ENCODE measurements around the gene PPIG. TPM values are rescaled to one million over a fixed set of nuclear protein-coding genes. Genes with fewer than 3 reads are reported as not detected.
"Not testable (repeated sequence)": the region's sequence is repeated elsewhere in the genome, so short reads cannot be mapped to it uniquely, and the experiment has no call there.

Gene PPIG
- total RNA-seq, 1 donor from 2014 or later: 38.0 TPM

- Histone ChIP-seq H3K9me3 (replicated peaks) (no peaks in the 10 kb centered on the region), H3K4me3 (peak overlapping the region; percentile 79), H3K36me3 (no peaks in the 10 kb centered on the region), H3K4me1 (peaks cover 42% of the 10 kb centered on the region), H3K27me3 (ENCODE audit: low read depth) (no peaks in the 10 kb centered on the region), H3K27ac (replicated peaks) (peak overlapping the region; percentile 90)
- intact Hi-C loops (cut with micrococcal nuclease): no loop called here
- DNase-seq: no peak
- TF ChIP-seq, protein P1, sequence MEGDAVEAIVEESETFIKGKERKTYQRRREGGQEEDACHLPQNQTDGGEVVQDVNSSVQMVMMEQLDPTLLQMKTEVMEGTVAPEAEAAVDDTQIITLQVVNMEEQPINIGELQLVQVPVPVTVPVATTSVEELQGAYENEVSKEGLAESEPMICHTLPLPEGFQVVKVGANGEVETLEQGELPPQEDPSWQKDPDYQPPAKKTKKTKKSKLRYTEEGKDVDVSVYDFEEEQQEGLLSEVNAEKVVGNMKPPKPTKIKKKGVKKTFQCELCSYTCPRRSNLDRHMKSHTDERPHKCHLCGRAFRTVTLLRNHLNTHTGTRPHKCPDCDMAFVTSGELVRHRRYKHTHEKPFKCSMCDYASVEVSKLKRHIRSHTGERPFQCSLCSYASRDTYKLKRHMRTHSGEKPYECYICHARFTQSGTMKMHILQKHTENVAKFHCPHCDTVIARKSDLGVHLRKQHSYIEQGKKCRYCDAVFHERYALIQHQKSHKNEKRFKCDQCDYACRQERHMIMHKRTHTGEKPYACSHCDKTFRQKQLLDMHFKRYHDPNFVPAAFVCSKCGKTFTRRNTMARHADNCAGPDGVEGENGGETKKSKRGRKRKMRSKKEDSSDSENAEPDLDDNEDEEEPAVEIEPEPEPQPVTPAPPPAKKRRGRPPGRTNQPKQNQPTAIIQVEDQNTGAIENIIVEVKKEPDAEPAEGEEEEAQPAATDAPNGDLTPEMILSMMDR (IDR thresholded peaks at IDR 0.05; ENCODE audit: borderline replicate concordance): no peak
These were observed 11.4 kb upstream of the PPIG start for GRCh38 chr2:169572821-169573159.

DNA sequence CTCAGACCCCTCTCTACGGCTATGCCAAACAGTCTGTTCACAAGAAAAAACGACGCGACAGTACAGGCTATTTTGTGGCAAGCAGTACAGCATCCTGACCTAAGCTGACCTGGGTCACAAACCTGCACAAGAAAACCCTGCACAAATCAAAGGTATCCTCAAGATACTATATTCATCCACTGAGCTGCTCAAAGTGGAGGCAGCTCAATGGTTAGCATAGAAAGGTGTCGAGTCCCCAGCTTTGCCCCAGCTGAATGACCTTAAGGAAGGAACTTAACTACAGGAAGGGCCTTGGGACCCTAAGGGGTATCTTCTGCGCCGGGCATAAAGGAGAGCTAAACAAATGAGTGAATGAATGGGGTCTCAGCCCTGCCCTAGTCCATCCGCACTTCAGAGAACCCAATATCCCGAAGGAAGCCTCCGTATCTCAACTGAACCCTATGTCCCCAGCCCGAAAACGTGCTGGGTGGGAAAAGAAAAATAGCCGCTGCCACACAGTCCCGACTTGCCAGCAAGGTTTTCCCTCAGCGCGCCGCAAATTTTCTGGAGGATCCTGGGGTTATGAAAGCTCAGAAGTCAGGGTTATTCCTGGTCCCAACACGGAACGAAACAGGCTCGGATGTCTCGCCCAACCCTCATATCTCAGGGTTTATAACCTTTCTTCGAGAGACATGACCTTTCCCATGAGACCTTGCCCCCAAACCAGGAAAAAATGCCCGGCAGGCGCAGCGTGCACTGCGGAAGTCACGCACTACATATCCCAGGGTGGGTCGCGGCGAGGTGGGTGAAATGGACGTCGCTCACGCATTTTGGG is 10.8 kb upstream of the PPIG start, which contains the start of gene FASTKD1:
Gene FASTKD1, minus strand, starts transcription at position 706 of the 814 bp plus-strand sequence. CDS start 1,836 bp downstream, outside the sequence.
- Histone ChIP-seq H3K27ac (replicated peaks) (peak within 1 kb of the TSS; percentile 90), H3K4me3 (peak within 1 kb of the TSS; percentile 79), H3K36me3 (no peaks in the 10 kb centered on the region), H3K9me3 (replicated peaks) (no peaks in the 10 kb centered on the region), H3K4me1 (peaks cover 42% of the 10 kb centered on the region), H3K27me3 (ENCODE audit: low read depth) (no peaks in the 10 kb centered on the region)
- intact Hi-C loops (cut with micrococcal nuclease): no loop called here
- peak; percentile 90 for DNase-seq
- TF ChIP-seq, protein P1 (IDR thresholded peaks at IDR 0.05; ENCODE audit: borderline replicate concordance): no peak

- TF ChIP-seq, protein P1 (IDR thresholded peaks at IDR 0.05; ENCODE audit: borderline replicate concordance): no peak
- H3K27ac ChIP-seq (replicated peaks): peak overlapping the region; percentile 90
These were observed 10.2 kb upstream of the PPIG start for GRCh38 chr2:169573974-169574299.

GRCh38 chr2:169574539-169574938 is 9.6 kb upstream of the PPIG start:
- H3K4me3 ChIP-seq; intact Hi-C loops (cut with micrococcal nuclease); H3K27me3 ChIP-seq (ENCODE audit: low read depth); DNase-seq; H3K27ac ChIP-seq (replicated peaks); H3K9me3 ChIP-seq (replicated peaks); H3K36me3 ChIP-seq: not testable (repeated sequence)
- peaks cover 39% of the 10 kb centered on the region for H3K4me1 ChIP-seq

More at GRCh38 chr2:169573974-169574299, 10.2 kb upstream of the PPIG start:
- H3K4me3 ChIP-seq: peak overlapping the region; percentile 79
- H3K9me3 ChIP-seq (replicated peaks): no peaks in the 10 kb centered on the region
- peaks cover 42% of the 10 kb centered on the region for H3K4me1 ChIP-seq
- intact Hi-C loops (cut with micrococcal nuclease): no loop called here
- DNase-seq: no peak
- no peaks in the 10 kb centered on the region for H3K27me3 ChIP-seq (ENCODE audit: low read depth)
- no peaks in the 10 kb centered on the region for H3K36me3 ChIP-seq

DNA sequence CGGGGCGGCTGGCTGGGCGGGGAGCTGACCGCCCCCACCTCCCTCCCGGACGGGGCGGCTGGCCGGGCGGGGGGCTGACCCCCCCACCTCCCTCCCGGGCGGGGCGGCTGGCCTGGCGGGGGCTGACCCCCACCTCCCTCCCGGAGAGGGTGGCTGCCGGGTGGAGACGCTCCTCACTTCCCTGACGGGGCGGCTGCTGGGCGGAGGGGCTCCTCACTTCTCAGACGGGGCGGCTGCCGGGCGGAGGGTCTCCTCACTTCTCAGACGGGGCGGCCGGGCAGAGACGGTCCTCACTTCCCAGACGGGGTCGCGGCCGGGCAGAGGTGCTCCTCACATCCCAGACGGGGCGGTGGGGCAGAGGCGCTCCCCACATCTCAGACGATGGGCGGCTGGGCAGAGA is 8.9 kb upstream of the PPIG start:
- DNase-seq; H3K36me3 ChIP-seq; H3K9me3 ChIP-seq (replicated peaks); intact Hi-C loops (cut with micrococcal nuclease); H3K4me3 ChIP-seq; H3K27me3 ChIP-seq (ENCODE audit: low read depth); H3K27ac ChIP-seq (replicated peaks): not testable (repeated sequence)
- peaks cover 32% of the 10 kb centered on the region for H3K4me1 ChIP-seq

GRCh38 chr2:169579044-169579443 is 5.1 kb upstream of the PPIG start:
- DNase-seq: no peak
- H3K4me1 ChIP-seq: no peaks in the 10 kb centered on the region
- intact Hi-C loops (cut with micrococcal nuclease): no loop called here
- H3K9me3 ChIP-seq (replicated peaks): peaks cover 4% of the 10 kb centered on the region
- TF ChIP-seq, protein P1 (IDR thresholded peaks at IDR 0.05; ENCODE audit: borderline replicate concordance): no peak
- H3K27ac ChIP-seq (replicated peaks): no peak overlapping the region
- no peaks in the 10 kb centered on the region for H3K27me3 ChIP-seq (ENCODE audit: low read depth)
- H3K4me3 ChIP-seq: no peak overlapping the region
- no peaks in the 10 kb centered on the region for H3K36me3 ChIP-seq

- H3K27ac ChIP-seq (replicated peaks); H3K4me3 ChIP-seq; intact Hi-C loops (cut with micrococcal nuclease); H3K9me3 ChIP-seq (replicated peaks); H3K27me3 ChIP-seq (ENCODE audit: low read depth); H3K36me3 ChIP-seq; DNase-seq: not testable (repeated sequence)
- H3K4me1 ChIP-seq: peaks cover 34% of the 10 kb centered on the region
These were observed 1.4 kb upstream of the PPIG start for GRCh38 chr2:169582552-169583266.
